Measurements from ENCODE around the gene KIRREL3.

Gene KIRREL3

GRCh38 chr11:126510621-126511370, 489.8 kb downstream of the KIRREL3 start:
- TF ChIP-seq, protein P1, sequence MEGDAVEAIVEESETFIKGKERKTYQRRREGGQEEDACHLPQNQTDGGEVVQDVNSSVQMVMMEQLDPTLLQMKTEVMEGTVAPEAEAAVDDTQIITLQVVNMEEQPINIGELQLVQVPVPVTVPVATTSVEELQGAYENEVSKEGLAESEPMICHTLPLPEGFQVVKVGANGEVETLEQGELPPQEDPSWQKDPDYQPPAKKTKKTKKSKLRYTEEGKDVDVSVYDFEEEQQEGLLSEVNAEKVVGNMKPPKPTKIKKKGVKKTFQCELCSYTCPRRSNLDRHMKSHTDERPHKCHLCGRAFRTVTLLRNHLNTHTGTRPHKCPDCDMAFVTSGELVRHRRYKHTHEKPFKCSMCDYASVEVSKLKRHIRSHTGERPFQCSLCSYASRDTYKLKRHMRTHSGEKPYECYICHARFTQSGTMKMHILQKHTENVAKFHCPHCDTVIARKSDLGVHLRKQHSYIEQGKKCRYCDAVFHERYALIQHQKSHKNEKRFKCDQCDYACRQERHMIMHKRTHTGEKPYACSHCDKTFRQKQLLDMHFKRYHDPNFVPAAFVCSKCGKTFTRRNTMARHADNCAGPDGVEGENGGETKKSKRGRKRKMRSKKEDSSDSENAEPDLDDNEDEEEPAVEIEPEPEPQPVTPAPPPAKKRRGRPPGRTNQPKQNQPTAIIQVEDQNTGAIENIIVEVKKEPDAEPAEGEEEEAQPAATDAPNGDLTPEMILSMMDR (IDR thresholded peaks at IDR 0.05; ENCODE audit: extremely low read depth, insufficient read depth, missing control alignments): no peak
- no peak for DNase-seq (ENCODE audit: low spot score)
- in situ Hi-C loops (cut with MboI; ENCODE audit: low pct_unique_long_range_greater_than_20kb, low sequenced_read_pairs, unreplicated experiment): no loop called here

DNA sequence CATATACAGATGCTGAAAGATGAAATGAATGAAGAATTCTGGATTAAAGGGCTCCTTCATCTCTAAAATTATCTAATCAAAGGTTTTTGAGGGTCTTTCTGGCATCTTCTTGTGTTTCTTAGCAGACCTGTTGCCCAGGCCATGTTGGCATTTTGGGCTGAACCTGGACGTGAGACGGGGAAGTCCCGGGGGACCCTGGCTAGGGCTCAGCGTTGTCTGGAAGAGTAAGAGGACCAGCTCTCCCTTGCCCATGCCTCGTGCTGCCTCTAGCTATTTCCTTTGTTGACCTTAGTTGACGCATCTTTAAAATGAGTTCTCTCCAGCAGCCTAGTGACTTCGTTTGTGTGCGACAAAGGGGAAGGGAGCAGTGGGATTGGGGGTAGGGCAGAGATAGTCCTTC, 492.9 kb downstream of the KIRREL3 start:
- TF ChIP-seq, protein P1 (IDR thresholded peaks at IDR 0.05; ENCODE audit: extremely low read depth, insufficient read depth, missing control alignments): no peak
- no peak for DNase-seq (ENCODE audit: low spot score)

DNA sequence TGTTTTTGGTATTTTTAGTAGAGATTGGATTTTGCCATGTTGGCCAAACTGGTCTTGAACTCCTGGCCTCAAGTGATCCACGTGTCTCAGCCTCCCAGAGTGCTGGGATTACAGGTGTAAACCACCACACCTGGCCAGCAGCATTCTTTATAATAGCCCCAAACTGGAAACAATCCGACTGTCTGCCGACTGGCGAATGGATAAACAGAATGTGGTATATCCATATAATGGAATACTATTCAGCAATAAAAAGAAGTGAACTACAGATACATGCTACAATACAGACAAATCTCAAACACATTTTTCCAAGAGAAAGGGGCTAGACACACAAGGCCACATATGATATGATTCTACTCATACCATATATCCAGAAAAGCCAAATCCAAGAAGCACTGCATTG, 493.8 kb downstream of the KIRREL3 start:
- TF ChIP-seq, protein P1 (IDR thresholded peaks at IDR 0.05; ENCODE audit: extremely low read depth, insufficient read depth, missing control alignments): no peak
- in situ Hi-C loops (cut with MboI; ENCODE audit: low pct_unique_long_range_greater_than_20kb, low sequenced_read_pairs, unreplicated experiment): no loop called here
- no peak for DNase-seq (ENCODE audit: low spot score)

More for the DNA sequence above, 492.9 kb downstream of the KIRREL3 start:
- in situ Hi-C loops (cut with MboI; ENCODE audit: low pct_unique_long_range_greater_than_20kb, low sequenced_read_pairs, unreplicated experiment): no loop called here

DNA sequence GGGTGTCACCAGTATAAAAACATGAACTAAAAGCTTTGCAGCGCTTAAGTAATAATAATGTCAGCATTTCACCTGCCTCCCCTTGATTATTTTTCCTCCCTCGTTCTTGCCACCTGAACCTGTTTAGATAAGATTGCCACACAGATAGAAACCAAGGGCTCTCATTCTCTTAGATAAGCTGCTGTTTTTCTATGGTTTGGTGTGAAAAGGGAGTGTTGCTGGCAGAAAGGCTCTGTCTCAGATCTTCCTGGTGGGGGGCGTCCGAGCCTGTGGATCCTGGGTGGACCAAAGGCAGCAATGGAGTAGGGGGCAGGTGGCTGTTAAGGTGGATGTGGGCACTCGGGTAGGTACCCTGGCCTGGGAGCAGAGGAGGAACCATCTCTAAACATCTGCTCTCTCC, 497.6 kb downstream of the KIRREL3 start:
- no peak for DNase-seq (ENCODE audit: low spot score)
- in situ Hi-C loops (cut with MboI; ENCODE audit: low pct_unique_long_range_greater_than_20kb, low sequenced_read_pairs, unreplicated experiment): no loop called here
- TF ChIP-seq, protein P1 (IDR thresholded peaks at IDR 0.05; ENCODE audit: extremely low read depth, insufficient read depth, missing control alignments): no peak

- TF ChIP-seq, protein P1 (IDR thresholded peaks at IDR 0.05; ENCODE audit: extremely low read depth, insufficient read depth, missing control alignments): no peak
- in situ Hi-C loops (cut with MboI; ENCODE audit: low pct_unique_long_range_greater_than_20kb, low sequenced_read_pairs, unreplicated experiment): no loop called here
- DNase-seq (ENCODE audit: low spot score): no peak
Measured at GRCh38 chr11:126502159-126502558, 498.4 kb downstream of the KIRREL3 start.

GRCh38 chr11:126501641-126502040, 498.9 kb downstream of the KIRREL3 start:
- in situ Hi-C loops (cut with MboI; ENCODE audit: low pct_unique_long_range_greater_than_20kb, low sequenced_read_pairs, unreplicated experiment): no loop called here
- TF ChIP-seq, protein P1 (IDR thresholded peaks at IDR 0.05; ENCODE audit: extremely low read depth, insufficient read depth, missing control alignments): no peak
- no peak for DNase-seq (ENCODE audit: low spot score)

All from GM13977 (cell line).